Liver (tissue), 3 donors: ENCODE results near the gene ARAP1.

ENCODE experiments used
- EGR1 ChIP-seq, 2 donors: IDR thresholded peaks; 2 replicates each; pipeline ENCODE4 v1.6.1; 2016 to 2018; ENCODE audit warnings: antibody characterized with exemption in 2 of 2, low read depth in 2 of 2
- FOXA1 ChIP-seq: IDR thresholded peaks from 2 replicates; pipeline ENCODE4 v1.6.1; 2016; ENCODE audit warnings: antibody characterized with exemption
- HNF4A ChIP-seq, 2 donors: conservative IDR thresholded peaks; 2 replicates each; pipeline ENCODE4 v1.6.1; 2016; ENCODE audit warnings: antibody characterized with exemption in 2 of 2, mild to moderate bottlenecking in 2 of 2
- JUND ChIP-seq, 2 donors: IDR thresholded peaks; 2 replicates each; pipeline ENCODE4 v1.6.1; 2016; ENCODE audit warnings: antibody characterized with exemption in 2 of 2
- RAD21 ChIP-seq, 2 donors: IDR thresholded peaks; 2 replicates each; pipeline ENCODE4 v1.6.1; 2016; ENCODE audit warnings: antibody characterized with exemption in 2 of 2, mild to moderate bottlenecking in 2 of 2
- TAF1 ChIP-seq: conservative IDR thresholded peaks from 2 replicates; pipeline ENCODE4 v1.6.1; 2016; ENCODE audit warnings: antibody characterized with exemption, mild to moderate bottlenecking
- YY1 ChIP-seq: IDR thresholded peaks from 2 replicates; pipeline ENCODE4 v1.6.1; 2016; ENCODE audit warnings: antibody characterized with exemption, mild to moderate bottlenecking
- TF ChIP-seq, protein P1 (sequence below): fragments of 150-350 bp; IDR thresholded peaks from 2 replicates; pipeline ENCODE4 v1.5.1; 2017; ENCODE audit warnings: improper control_type of control experiment, low read depth, low read length; ENCODE audit not compliant: missing input control
- TF ChIP-seq, protein P2 (sequence below): IDR thresholded peaks from 2 replicates; pipeline ENCODE4 v1.6.1; 2016; ENCODE audit warnings: antibody characterized with exemption
- TF ChIP-seq, protein P3 (sequence below): IDR thresholded peaks from 2 replicates; pipeline ENCODE4 v1.6.1; 2016; ENCODE audit warnings: antibody characterized with exemption
- TF ChIP-seq, protein P4 (sequence below): IDR thresholded peaks from 2 replicates; pipeline ENCODE4 v1.6.1; 2016; ENCODE audit warnings: antibody characterized with exemption
- donor health status: healthy.
- donor health status: healthy.

- TF ChIP-seq, protein P1, sequence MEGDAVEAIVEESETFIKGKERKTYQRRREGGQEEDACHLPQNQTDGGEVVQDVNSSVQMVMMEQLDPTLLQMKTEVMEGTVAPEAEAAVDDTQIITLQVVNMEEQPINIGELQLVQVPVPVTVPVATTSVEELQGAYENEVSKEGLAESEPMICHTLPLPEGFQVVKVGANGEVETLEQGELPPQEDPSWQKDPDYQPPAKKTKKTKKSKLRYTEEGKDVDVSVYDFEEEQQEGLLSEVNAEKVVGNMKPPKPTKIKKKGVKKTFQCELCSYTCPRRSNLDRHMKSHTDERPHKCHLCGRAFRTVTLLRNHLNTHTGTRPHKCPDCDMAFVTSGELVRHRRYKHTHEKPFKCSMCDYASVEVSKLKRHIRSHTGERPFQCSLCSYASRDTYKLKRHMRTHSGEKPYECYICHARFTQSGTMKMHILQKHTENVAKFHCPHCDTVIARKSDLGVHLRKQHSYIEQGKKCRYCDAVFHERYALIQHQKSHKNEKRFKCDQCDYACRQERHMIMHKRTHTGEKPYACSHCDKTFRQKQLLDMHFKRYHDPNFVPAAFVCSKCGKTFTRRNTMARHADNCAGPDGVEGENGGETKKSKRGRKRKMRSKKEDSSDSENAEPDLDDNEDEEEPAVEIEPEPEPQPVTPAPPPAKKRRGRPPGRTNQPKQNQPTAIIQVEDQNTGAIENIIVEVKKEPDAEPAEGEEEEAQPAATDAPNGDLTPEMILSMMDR, result no peak
- no peak for TF ChIP-seq RAD21 (IDR thresholded peaks at IDR 0.05)
- TF ChIP-seq JUND (IDR thresholded peaks at IDR 0.05), result no peak
- no peak for TF ChIP-seq EGR1 (IDR thresholded peaks at IDR 0.05; ENCODE audit: low read depth in 2 of 2)
- TF ChIP-seq FOXA1, result no peak
- TF ChIP-seq TAF1, result no peak
- TF ChIP-seq, protein P2, sequence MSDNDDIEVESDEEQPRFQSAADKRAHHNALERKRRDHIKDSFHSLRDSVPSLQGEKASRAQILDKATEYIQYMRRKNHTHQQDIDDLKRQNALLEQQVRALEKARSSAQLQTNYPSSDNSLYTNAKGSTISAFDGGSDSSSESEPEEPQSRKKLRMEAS, result no peak
- TF ChIP-seq YY1, result no peak
- TF ChIP-seq HNF4A (conservative IDR thresholded peaks at IDR 0.05), result no peak
- TF ChIP-seq, protein P3, sequence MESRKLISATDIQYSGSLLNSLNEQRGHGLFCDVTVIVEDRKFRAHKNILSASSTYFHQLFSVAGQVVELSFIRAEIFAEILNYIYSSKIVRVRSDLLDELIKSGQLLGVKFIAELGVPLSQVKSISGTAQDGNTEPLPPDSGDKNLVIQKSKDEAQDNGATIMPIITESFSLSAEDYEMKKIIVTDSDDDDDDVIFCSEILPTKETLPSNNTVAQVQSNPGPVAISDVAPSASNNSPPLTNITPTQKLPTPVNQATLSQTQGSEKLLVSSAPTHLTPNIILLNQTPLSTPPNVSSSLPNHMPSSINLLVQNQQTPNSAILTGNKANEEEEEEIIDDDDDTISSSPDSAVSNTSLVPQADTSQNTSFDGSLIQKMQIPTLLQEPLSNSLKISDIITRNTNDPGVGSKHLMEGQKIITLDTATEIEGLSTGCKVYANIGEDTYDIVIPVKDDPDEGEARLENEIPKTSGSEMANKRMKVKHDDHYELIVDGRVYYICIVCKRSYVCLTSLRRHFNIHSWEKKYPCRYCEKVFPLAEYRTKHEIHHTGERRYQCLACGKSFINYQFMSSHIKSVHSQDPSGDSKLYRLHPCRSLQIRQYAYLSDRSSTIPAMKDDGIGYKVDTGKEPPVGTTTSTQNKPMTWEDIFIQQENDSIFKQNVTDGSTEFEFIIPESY, result no peak
- TF ChIP-seq, protein P4, sequence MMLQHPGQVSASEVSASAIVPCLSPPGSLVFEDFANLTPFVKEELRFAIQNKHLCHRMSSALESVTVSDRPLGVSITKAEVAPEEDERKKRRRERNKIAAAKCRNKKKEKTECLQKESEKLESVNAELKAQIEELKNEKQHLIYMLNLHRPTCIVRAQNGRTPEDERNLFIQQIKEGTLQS, result no peak
Observed at GRCh38 chr11:72669527-72669926, 82.7 kb downstream of the ARAP1 start.
